ENCODE data around the gene KIFBP. TPM values are rescaled to one million over a fixed set of nuclear protein-coding genes. Genes with fewer than 3 reads are reported as not detected.

Gene KIFBP
- total and polyA plus RNA-seq, 2 of the 13 experiments (the other 11 are each of a cell fraction or from before 2014, with no cell fraction given): 13.0 to 21.9 TPM

GRCh38 chr10:68988530-68989316, at the start of gene KIFBP (continued):
- TF ChIP-seq ZBTB10 (CRISPR knock-in tag; IDR thresholded peaks at IDR 0.05; ENCODE audit: borderline replicate concordance) (no peak), GTF3A (CRISPR knock-in tag; conservative IDR thresholded peaks at IDR 0.05) (no peak), ZNF605 (CRISPR knock-in tag; IDR thresholded peaks at IDR 0.05) (no peak; the same call in 1 of the 2 replicates), XBP1 (CRISPR knock-in tag; IDR thresholded peaks at IDR 0.05) (no peak), TCF7L2 (IDR thresholded peaks at IDR 0.05; ENCODE audit: low read depth, low read length) (no peak), MZF1 (CRISPR knock-in tag; IDR thresholded peaks at IDR 0.05; ENCODE audit: borderline replicate concordance) (no peak), MTERF4 (CRISPR knock-in tag; IDR thresholded peaks at IDR 0.05) (peak; percentile 93), MTF1 (CRISPR knock-in tag; IDR thresholded peaks at IDR 0.05) (no peak), PAXIP1 (CRISPR knock-in tag; conservative IDR thresholded peaks at IDR 0.05) (peak; percentile 28; the same call in 1 of the 2 replicates), NFE2L1 (CRISPR knock-in tag; IDR thresholded peaks at IDR 0.05; ENCODE audit: borderline replicate concordance) (no peak), ZKSCAN8 (CRISPR knock-in tag; IDR thresholded peaks at IDR 0.05; ENCODE audit: borderline replicate concordance) (peak; percentile 42; the same call in 1 of the 2 replicates), FLYWCH1 (CRISPR knock-in tag; IDR thresholded peaks at IDR 0.05) (no peak), ZNF878 (CRISPR knock-in tag; IDR thresholded peaks at IDR 0.05) (no peak), HMGXB3 (CRISPR knock-in tag; IDR thresholded peaks at IDR 0.05; ENCODE audit: borderline replicate concordance) (peak; percentile 99), ZNF383 (CRISPR knock-in tag; IDR thresholded peaks at IDR 0.05; ENCODE audit: borderline replicate concordance) (no peak), ZNF75D (CRISPR knock-in tag; IDR thresholded peaks at IDR 0.05; ENCODE audit: borderline replicate concordance) (no peak), CHCHD3 (CRISPR knock-in tag; IDR thresholded peaks at IDR 0.05) (no peak; the same call in 1 of the 2 replicates)
